ENCODE measurements around the gene SGMS2. TPM values are rescaled to one million over a fixed set of nuclear protein-coding genes. Genes with fewer than 3 reads are reported as not detected.

SGMS2 gene
- total and polyA plus RNA-seq, 10 of the 15 experiments (the other 5 are each of a cell fraction or from before 2014, with no cell fraction given) = under 0.01 to 3.2 (median 0.17) TPM; not detected in 4

DNA sequence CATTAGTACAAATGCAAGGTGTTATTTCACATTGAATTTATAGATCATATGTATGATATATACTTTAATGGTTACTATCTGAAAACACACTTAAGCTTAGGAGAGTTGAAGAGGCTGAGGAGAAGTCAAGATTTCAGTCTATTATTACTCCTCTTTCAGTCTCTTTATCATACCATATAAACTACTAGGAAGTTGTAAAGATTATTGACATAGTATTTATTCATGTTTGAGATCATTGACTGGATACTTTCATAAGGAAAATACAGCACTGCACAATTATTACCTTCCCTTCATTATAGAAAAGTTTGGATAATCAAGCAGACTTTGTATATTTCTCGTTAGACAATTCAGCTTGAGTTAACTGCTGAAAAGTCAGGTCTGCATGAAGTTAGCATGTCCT lies 10.0 kb upstream of the SGMS2 start:
- POLR2A ChIA-PET = no interaction called here
- no peak for FAIRE-seq
- no peak for TF ChIP-seq FOXK2 (IDR thresholded peaks at IDR 0.05)
- TF ChIP-seq ATF7 (IDR thresholded peaks at IDR 0.05; ENCODE audit: low read depth) = no peak
- TF ChIP-seq, protein P1, sequence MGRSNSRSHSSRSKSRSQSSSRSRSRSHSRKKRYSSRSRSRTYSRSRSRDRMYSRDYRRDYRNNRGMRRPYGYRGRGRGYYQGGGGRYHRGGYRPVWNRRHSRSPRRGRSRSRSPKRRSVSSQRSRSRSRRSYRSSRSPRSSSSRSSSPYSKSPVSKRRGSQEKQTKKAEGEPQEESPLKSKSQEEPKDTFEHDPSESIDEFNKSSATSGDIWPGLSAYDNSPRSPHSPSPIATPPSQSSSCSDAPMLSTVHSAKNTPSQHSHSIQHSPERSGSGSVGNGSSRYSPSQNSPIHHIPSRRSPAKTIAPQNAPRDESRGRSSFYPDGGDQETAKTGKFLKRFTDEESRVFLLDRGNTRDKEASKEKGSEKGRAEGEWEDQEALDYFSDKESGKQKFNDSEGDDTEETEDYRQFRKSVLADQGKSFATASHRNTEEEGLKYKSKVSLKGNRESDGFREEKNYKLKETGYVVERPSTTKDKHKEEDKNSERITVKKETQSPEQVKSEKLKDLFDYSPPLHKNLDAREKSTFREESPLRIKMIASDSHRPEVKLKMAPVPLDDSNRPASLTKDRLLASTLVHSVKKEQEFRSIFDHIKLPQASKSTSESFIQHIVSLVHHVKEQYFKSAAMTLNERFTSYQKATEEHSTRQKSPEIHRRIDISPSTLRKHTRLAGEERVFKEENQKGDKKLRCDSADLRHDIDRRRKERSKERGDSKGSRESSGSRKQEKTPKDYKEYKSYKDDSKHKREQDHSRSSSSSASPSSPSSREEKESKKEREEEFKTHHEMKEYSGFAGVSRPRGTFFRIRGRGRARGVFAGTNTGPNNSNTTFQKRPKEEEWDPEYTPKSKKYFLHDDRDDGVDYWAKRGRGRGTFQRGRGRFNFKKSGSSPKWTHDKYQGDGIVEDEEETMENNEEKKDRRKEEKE (IDR thresholded peaks at IDR 0.05) = no peak
- no peak for TF ChIP-seq SUZ12 (IDR thresholded peaks at IDR 0.05; ENCODE audit: unreplicated experiment)
- TF ChIP-seq, protein P2, sequence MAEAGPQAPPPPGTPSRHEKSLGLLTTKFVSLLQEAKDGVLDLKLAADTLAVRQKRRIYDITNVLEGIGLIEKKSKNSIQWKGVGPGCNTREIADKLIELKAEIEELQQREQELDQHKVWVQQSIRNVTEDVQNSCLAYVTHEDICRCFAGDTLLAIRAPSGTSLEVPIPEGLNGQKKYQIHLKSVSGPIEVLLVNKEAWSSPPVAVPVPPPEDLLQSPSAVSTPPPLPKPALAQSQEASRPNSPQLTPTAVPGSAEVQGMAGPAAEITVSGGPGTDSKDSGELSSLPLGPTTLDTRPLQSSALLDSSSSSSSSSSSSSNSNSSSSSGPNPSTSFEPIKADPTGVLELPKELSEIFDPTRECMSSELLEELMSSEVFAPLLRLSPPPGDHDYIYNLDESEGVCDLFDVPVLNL (IDR thresholded peaks at IDR 0.05; ENCODE audit: low read depth, low read length) = no peak
- TF ChIP-seq MYC (IDR thresholded peaks at IDR 0.05; ENCODE audit: insufficient read depth, insufficient read length, insufficient replicate concordance, low read length, severe bottlenecking) = no peak
- no peak for TF ChIP-seq ZNF384 (IDR thresholded peaks at IDR 0.05; ENCODE audit: borderline replicate concordance, low read depth, low read length)
- no peak for TF ChIP-seq GABPA (IDR thresholded peaks at IDR 0.05; ENCODE audit: low read depth)
- TF ChIP-seq, protein P3, sequence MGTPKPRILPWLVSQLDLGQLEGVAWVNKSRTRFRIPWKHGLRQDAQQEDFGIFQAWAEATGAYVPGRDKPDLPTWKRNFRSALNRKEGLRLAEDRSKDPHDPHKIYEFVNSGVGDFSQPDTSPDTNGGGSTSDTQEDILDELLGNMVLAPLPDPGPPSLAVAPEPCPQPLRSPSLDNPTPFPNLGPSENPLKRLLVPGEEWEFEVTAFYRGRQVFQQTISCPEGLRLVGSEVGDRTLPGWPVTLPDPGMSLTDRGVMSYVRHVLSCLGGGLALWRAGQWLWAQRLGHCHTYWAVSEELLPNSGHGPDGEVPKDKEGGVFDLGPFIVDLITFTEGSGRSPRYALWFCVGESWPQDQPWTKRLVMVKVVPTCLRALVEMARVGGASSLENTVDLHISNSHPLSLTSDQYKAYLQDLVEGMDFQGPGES (IDR thresholded peaks at IDR 0.05) = no peak
- TF ChIP-seq EZH2 (IDR thresholded peaks at IDR 0.05; ENCODE audit: borderline replicate concordance, control insufficient read depth, low read depth, low read length) = no peak
- no peak for TF ChIP-seq RCOR1 (conservative IDR thresholded peaks at IDR 0.05; ENCODE audit: low read depth, low read length)
- no peak for TF ChIP-seq STAT3 (IDR thresholded peaks at IDR 0.05; ENCODE audit: low read depth, low read length)
- TF ChIP-seq IRF4 (IDR thresholded peaks at IDR 0.05; ENCODE audit: low read depth, low read length) = no peak
- TF ChIP-seq NFXL1 (IDR thresholded peaks at IDR 0.05; ENCODE audit: borderline replicate concordance) = no peak
- TF ChIP-seq, protein P4, sequence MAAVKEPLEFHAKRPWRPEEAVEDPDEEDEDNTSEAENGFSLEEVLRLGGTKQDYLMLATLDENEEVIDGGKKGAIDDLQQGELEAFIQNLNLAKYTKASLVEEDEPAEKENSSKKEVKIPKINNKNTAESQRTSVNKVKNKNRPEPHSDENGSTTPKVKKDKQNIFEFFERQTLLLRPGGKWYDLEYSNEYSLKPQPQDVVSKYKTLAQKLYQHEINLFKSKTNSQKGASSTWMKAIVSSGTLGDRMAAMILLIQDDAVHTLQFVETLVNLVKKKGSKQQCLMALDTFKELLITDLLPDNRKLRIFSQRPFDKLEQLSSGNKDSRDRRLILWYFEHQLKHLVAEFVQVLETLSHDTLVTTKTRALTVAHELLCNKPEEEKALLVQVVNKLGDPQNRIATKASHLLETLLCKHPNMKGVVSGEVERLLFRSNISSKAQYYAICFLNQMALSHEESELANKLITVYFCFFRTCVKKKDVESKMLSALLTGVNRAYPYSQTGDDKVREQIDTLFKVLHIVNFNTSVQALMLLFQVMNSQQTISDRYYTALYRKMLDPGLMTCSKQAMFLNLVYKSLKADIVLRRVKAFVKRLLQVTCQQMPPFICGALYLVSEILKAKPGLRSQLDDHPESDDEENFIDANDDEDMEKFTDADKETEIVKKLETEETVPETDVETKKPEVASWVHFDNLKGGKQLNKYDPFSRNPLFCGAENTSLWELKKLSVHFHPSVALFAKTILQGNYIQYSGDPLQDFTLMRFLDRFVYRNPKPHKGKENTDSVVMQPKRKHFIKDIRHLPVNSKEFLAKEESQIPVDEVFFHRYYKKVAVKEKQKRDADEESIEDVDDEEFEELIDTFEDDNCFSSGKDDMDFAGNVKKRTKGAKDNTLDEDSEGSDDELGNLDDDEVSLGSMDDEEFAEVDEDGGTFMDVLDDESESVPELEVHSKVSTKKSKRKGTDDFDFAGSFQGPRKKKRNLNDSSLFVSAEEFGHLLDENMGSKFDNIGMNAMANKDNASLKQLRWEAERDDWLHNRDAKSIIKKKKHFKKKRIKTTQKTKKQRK (IDR thresholded peaks at IDR 0.05; ENCODE audit: low read depth, low read length) = no peak
- TF ChIP-seq MXI1 (IDR thresholded peaks at IDR 0.05; ENCODE audit: low read depth, low read length) = no peak
- TF ChIP-seq CBX5 (IDR thresholded peaks at IDR 0.05; ENCODE audit: low read depth) = no peak

More for the DNA sequence above, 10.0 kb upstream of the SGMS2 start:
- Histone ChIP-seq H3K9ac (ENCODE audit: control insufficient read depth, insufficient read depth, low read length) (no peak overlapping the region), H3K79me2 (ENCODE audit: control insufficient read depth, insufficient read depth, low read length) (no peaks in the 10 kb centered on the region), H3K4me1 (ENCODE audit: control insufficient read depth, insufficient read depth, low read length) (no peaks in the 10 kb centered on the region), H3K9me3 (replicated peaks; ENCODE audit: control insufficient read depth, insufficient read depth, low read length) (no peaks in the 10 kb centered on the region), H3K4me3 (no peak overlapping the region), H4K20me1 (ENCODE audit: control insufficient read depth, insufficient read depth) (no peaks in the 10 kb centered on the region), H3K27ac (ENCODE audit: control insufficient read depth, insufficient read depth) (no peak overlapping the region), H3K27me3 (replicated peaks in 1 of 2; ENCODE audit: control insufficient read depth in 2 of 2, insufficient read depth in 2 of 2, low read length in 1 of 2) (no peaks in the 10 kb centered on the region), H3K36me3 (ENCODE audit: control insufficient read depth in 2 of 2, insufficient read depth in 2 of 2, low read length in 1 of 2) (no peaks in the 10 kb centered on the region), H3K4me2 (ENCODE audit: control insufficient read depth, insufficient read depth) (no peak overlapping the region), H2AFZ (ENCODE audit: control insufficient read depth, low read depth, low read length) (no peak overlapping the region)
- 0% methylated on average over 1 of the region's 1 CpG for WGBS (ENCODE audit: insufficient coverage, insufficient replicate concordance, low lambda C conversion rate, missing lambda C conversion rate)
- ChIA-PET CTCF (no interaction called here), RAD21 (ENCODE audit: unreplicated experiment) (no interaction called here), SMC1A (ENCODE audit: uncharacterized antibody, unreplicated experiment) (no interaction called here)
- intact Hi-C loops (cut with micrococcal nuclease; ENCODE audit: unreplicated experiment) = no loop called here
- ATAC-seq (no peak), DNase-seq (ENCODE audit: low read depth, low spot score) (no peak)
- BruUV-seq (replicated peaks) = no TSS peak
- in situ Hi-C loops (cut with MboI) = no loop called here
